Rectal smooth muscle tissue (tissue), 1 donor: ENCODE results near the gene ZDHHC1.

Experiments used
- H3K27ac ChIP-seq: one replicate; pipeline ENCODE4 v1.7.0; 2013; ENCODE audit warnings: low read depth, low read length, inconsistent platforms
- H3K27me3 ChIP-seq: one replicate; pipeline ENCODE4 v1.7.0; 2013; ENCODE audit warnings: low read length; ENCODE audit not compliant: control insufficient read depth, insufficient read depth
- H3K36me3 ChIP-seq: one replicate; pipeline ENCODE4 v1.7.0; 2013; ENCODE audit warnings: low read length; ENCODE audit not compliant: control insufficient read depth, insufficient read depth
- H3K4me1 ChIP-seq: one replicate; pipeline ENCODE4 v1.7.0; 2013; ENCODE audit warnings: low read length; ENCODE audit not compliant: control insufficient read depth, insufficient read depth
- H3K4me3 ChIP-seq: one replicate; pipeline ENCODE4 v1.7.0; 2013; ENCODE audit warnings: low read length
- H3K9ac ChIP-seq: one replicate; pipeline ENCODE4 v1.7.0; 2013; ENCODE audit warnings: low read length

The ZDHHC1 gene

GRCh38 chr16:67456391-67457081 lies 40.3 kb upstream of the ZDHHC1 start:
- H3K27ac ChIP-seq: peak overlapping the region; percentile 64
- peaks cover 34% of the 10 kb centered on the region for H3K4me1 ChIP-seq
- H3K36me3 ChIP-seq: peaks cover 9% of the 10 kb centered on the region
- peak overlapping the region; percentile 13 for H3K9ac ChIP-seq
- peak overlapping the region; percentile 44 for H3K4me3 ChIP-seq
- H3K27me3 ChIP-seq: no peaks in the 10 kb centered on the region

GRCh38 chr16:67454852-67455251 lies 38.6 kb upstream of the ZDHHC1 start:
- no peaks in the 10 kb centered on the region for H3K27me3 ChIP-seq
- no peak overlapping the region for H3K27ac ChIP-seq
- H3K4me1 ChIP-seq: peaks cover 29% of the 10 kb centered on the region
- no peak overlapping the region for H3K9ac ChIP-seq
- peaks cover 12% of the 10 kb centered on the region for H3K36me3 ChIP-seq
- no peak overlapping the region for H3K4me3 ChIP-seq

- Histone ChIP-seq H3K9ac (no peak overlapping the region), H3K4me1 (peaks cover 22% of the 10 kb centered on the region)
Observed at GRCh38 chr16:67454104-67454503, 37.8 kb upstream of the ZDHHC1 start.

GRCh38 chr16:67451704-67452435 lies 35.6 kb upstream of the ZDHHC1 start:
- peaks cover 15% of the 10 kb centered on the region for H3K4me1 ChIP-seq
- no peak overlapping the region for H3K27ac ChIP-seq
- peaks cover 12% of the 10 kb centered on the region for H3K36me3 ChIP-seq
- no peak overlapping the region for H3K4me3 ChIP-seq
- no peaks in the 10 kb centered on the region for H3K27me3 ChIP-seq
- H3K9ac ChIP-seq: no peak overlapping the region

More at GRCh38 chr16:67454104-67454503, 37.8 kb upstream of the ZDHHC1 start:
- Histone ChIP-seq H3K27me3 (no peaks in the 10 kb centered on the region), H3K4me3 (no peak overlapping the region), H3K27ac (no peak overlapping the region), H3K36me3 (peaks cover 12% of the 10 kb centered on the region)

GRCh38 chr16:67451061-67451703 lies 34.9 kb upstream of the ZDHHC1 start:
- Histone ChIP-seq H3K36me3 (peaks cover 12% of the 10 kb centered on the region), H3K4me1 (peaks cover 17% of the 10 kb centered on the region), H3K27me3 (no peaks in the 10 kb centered on the region), H3K9ac (no peak overlapping the region), H3K27ac (no peak overlapping the region), H3K4me3 (no peak overlapping the region)

- Histone ChIP-seq H3K4me1 (peaks cover 32% of the 10 kb centered on the region), H3K27me3 (no peaks in the 10 kb centered on the region), H3K9ac (no peak overlapping the region), H3K4me3 (no peak overlapping the region), H3K27ac (no peak overlapping the region), H3K36me3 (peaks cover 12% of the 10 kb centered on the region)
Observed at GRCh38 chr16:67449739-67450138, 33.5 kb upstream of the ZDHHC1 start.

- no peaks in the 10 kb centered on the region for H3K27me3 ChIP-seq
- H3K36me3 ChIP-seq: peaks cover 14% of the 10 kb centered on the region
- no peak overlapping the region for H3K4me3 ChIP-seq
- no peak overlapping the region for H3K27ac ChIP-seq
- no peak overlapping the region for H3K9ac ChIP-seq
- peaks cover 36% of the 10 kb centered on the region for H3K4me1 ChIP-seq
Observed at GRCh38 chr16:67449336-67449735, 33.1 kb upstream of the ZDHHC1 start.

- Histone ChIP-seq H3K9ac (no peak overlapping the region), H3K4me3 (no peak overlapping the region), H3K27ac (no peak overlapping the region), H3K27me3 (no peaks in the 10 kb centered on the region), H3K36me3 (peaks cover 16% of the 10 kb centered on the region), H3K4me1 (peaks cover 43% of the 10 kb centered on the region)
Observed at GRCh38 chr16:67448580-67448979, 32.3 kb upstream of the ZDHHC1 start.

- Histone ChIP-seq H3K27me3 (no peaks in the 10 kb centered on the region), H3K9ac (no peak overlapping the region), H3K27ac (no peak overlapping the region), H3K36me3 (peaks cover 10% of the 10 kb centered on the region), H3K4me1 (peaks cover 51% of the 10 kb centered on the region), H3K4me3 (no peak overlapping the region)
Observed at GRCh38 chr16:67447508-67448076, 31.3 kb upstream of the ZDHHC1 start.

GRCh38 chr16:67446968-67447507 lies 30.8 kb upstream of the ZDHHC1 start:
- H3K4me1 ChIP-seq: peaks cover 55% of the 10 kb centered on the region
- H3K27me3 ChIP-seq: no peaks in the 10 kb centered on the region
- no peak overlapping the region for H3K9ac ChIP-seq
- peak overlapping the region; percentile 17 for H3K4me3 ChIP-seq
- H3K27ac ChIP-seq: peak overlapping the region; percentile 21
- H3K36me3 ChIP-seq: peaks cover 10% of the 10 kb centered on the region

- peak overlapping the region; percentile 17 for H3K4me3 ChIP-seq
- no peak overlapping the region for H3K9ac ChIP-seq
- H3K36me3 ChIP-seq: peaks cover 5% of the 10 kb centered on the region
- H3K27ac ChIP-seq: peak overlapping the region; percentile 47
- H3K27me3 ChIP-seq: no peaks in the 10 kb centered on the region
- peaks cover 63% of the 10 kb centered on the region for H3K4me1 ChIP-seq
Observed at GRCh38 chr16:67445913-67446907, 29.9 kb upstream of the ZDHHC1 start.
